Natural killer cell (primary cell): ENCODE results near the gene LMO7. TPM values are rescaled to one million over a fixed set of nuclear protein-coding genes. Genes with fewer than 3 reads are reported as not detected.

Source experiments
- ATAC-seq, 3 donors: fragments of 150-1000 bp in 2 of 3; fragments of 200-7000 bp in 1 of 3; cut with Tn5 transposase; 1 replicate in 1 of 3; 2 replicates in 2 of 3; pipeline ENCODE4 v1.10.0; 2021; ENCODE audit warnings: mild to moderate bottlenecking in 2 of 3, moderate library complexity in 2 of 3
- DNase-seq, 2 donors: peaks; one replicate each; pipeline versions ENCODE4 v3.0.0 to v3.0.0-alpha.2; 2013 to 2021; ENCODE audit warnings: mixed read lengths in 1 of 2
- H3K27ac ChIP-seq: one replicate; pipeline ENCODE4 v1.5.1; 2013; ENCODE audit warnings: mild to moderate bottlenecking, low read length
- H3K27me3 ChIP-seq: one replicate; pipeline ENCODE4 v1.6.1; 2013; ENCODE audit warnings: low read length; ENCODE audit not compliant: control insufficient read depth, insufficient read depth
- H3K36me3 ChIP-seq: one replicate; pipeline ENCODE4 v1.6.1; 2013; ENCODE audit warnings: low read length; ENCODE audit not compliant: control insufficient read depth, insufficient read depth
- H3K4me1 ChIP-seq: one replicate; pipeline ENCODE4 v1.6.1; 2013; ENCODE audit warnings: low read length; ENCODE audit not compliant: control insufficient read depth, insufficient read depth
- H3K4me3 ChIP-seq: one replicate; pipeline ENCODE4 v1.5.1; 2013; ENCODE audit warnings: low read length
- H3K9me3 ChIP-seq: one replicate; pipeline ENCODE4 v1.6.1; 2013; ENCODE audit warnings: low read length; ENCODE audit not compliant: control insufficient read depth, insufficient read depth
- H3K27ac Mint-ChIP-seq, 2 donors: one replicate each; pipeline ENCODE4 v1.8.0; 2022; ENCODE audit warnings: mild to moderate bottlenecking in 2 of 2, mixed read lengths in 2 of 2, moderate library complexity in 1 of 2
- H3K27me3 Mint-ChIP-seq, 2 donors: one replicate each; pipeline ENCODE4 v1.8.0; 2022; ENCODE audit warnings: low read depth in 2 of 2, mixed read lengths in 2 of 2
- H3K36me3 Mint-ChIP-seq: one replicate; pipeline ENCODE4 v1.8.0; 2022; ENCODE audit warnings: mixed read lengths
- H3K4me1 Mint-ChIP-seq, 2 donors: one replicate each; pipeline ENCODE4 v1.8.0; 2022; ENCODE audit warnings: mixed read lengths in 2 of 2
- H3K4me3 Mint-ChIP-seq: one replicate; pipeline ENCODE4 v1.8.0; 2022; ENCODE audit warnings: mild to moderate bottlenecking, moderate library complexity, mixed read lengths
- H3K9me3 Mint-ChIP-seq, 2 donors: one replicate each; pipeline ENCODE4 v1.8.0; 2022; ENCODE audit warnings: mixed read lengths in 2 of 2
- WGBS: methylation state at CpG from one replicate; pipeline ENCODE4 v1.1.7; 2013; ENCODE audit warnings: missing lambda C conversion rate; ENCODE audit not compliant: insufficient coverage; 5-methylcytosine and 5-hydroxymethylcytosine counted together
- intact Hi-C: fragments of 100-400 bp; cut with micrococcal nuclease; formaldehyde crosslinking; loops from one replicate; pipeline ENCODE4 v1.14.2; 2022
- total RNA-seq, 4 donors: library from RNA; stranded (reverse); fragments of 120-200 nt in 1 of 4; gene quantifications; one replicate each; pipeline versions ENCODE4 v1.2.3 to v1.2.4, GENCODE V29; 2013 to 2022
- TF ChIP-seq, protein P1 (sequence below): fragments of 200-600 bp; IDR thresholded peaks from one replicate; pipeline ENCODE4 v1.8.0; 2022; ENCODE audit warnings: antibody characterized with exemption

LMO7 gene
- total RNA-seq, 3 donors from 2014 or later (not counting 1 experiment from before 2014, with no cell fraction given), result 5.5 to 10.4 (median 7.9) TPM

DNA sequence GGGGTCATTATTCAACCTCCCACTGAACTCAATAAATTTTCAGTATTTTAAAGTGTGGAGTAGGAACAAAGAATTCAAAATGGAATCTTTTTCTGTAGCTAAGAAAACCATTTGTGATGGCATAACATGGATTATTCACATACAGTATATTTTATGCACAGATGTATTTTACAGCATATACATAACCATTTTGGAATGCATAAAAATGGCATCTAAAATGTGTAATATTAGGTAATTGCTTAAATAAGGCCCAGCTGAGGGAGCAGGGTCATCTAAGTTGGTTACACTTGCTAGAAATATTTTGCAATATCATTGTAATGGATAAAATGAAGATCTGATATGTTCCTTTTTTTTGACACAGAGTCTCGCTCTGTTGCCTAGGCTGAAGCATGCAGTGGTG, 146.9 kb downstream of the LMO7 start:
- TF ChIP-seq, protein P1, sequence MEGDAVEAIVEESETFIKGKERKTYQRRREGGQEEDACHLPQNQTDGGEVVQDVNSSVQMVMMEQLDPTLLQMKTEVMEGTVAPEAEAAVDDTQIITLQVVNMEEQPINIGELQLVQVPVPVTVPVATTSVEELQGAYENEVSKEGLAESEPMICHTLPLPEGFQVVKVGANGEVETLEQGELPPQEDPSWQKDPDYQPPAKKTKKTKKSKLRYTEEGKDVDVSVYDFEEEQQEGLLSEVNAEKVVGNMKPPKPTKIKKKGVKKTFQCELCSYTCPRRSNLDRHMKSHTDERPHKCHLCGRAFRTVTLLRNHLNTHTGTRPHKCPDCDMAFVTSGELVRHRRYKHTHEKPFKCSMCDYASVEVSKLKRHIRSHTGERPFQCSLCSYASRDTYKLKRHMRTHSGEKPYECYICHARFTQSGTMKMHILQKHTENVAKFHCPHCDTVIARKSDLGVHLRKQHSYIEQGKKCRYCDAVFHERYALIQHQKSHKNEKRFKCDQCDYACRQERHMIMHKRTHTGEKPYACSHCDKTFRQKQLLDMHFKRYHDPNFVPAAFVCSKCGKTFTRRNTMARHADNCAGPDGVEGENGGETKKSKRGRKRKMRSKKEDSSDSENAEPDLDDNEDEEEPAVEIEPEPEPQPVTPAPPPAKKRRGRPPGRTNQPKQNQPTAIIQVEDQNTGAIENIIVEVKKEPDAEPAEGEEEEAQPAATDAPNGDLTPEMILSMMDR, result no peak
- ATAC-seq (no peak), DNase-seq (no peak)
- Histone ChIP-seq H3K27me3 (no peaks in the 10 kb centered on the region), H3K4me3 (no peak overlapping the region), H3K36me3 (no peaks in the 10 kb centered on the region), H3K9me3 (peaks cover 3% of the 10 kb centered on the region), H3K27ac (no peak overlapping the region), H3K4me1 (no peaks in the 10 kb centered on the region)
- H3K9me3 Mint-ChIP-seq, result peaks cover 6 to 11% of the 10 kb centered on the region in 2 donors
- WGBS, result 50% methylated on average over 1 of the region's 1 CpG
- no peak overlapping the region for H3K27ac Mint-ChIP-seq
- H3K4me1 Mint-ChIP-seq, result no peaks in the 10 kb centered on the region
- peaks cover 11% of the 10 kb centered on the region for H3K36me3 Mint-ChIP-seq
- no peaks in the 10 kb centered on the region for H3K27me3 Mint-ChIP-seq
- intact Hi-C loops, result no loop called here
- no peak overlapping the region for H3K4me3 Mint-ChIP-seq

DNA sequence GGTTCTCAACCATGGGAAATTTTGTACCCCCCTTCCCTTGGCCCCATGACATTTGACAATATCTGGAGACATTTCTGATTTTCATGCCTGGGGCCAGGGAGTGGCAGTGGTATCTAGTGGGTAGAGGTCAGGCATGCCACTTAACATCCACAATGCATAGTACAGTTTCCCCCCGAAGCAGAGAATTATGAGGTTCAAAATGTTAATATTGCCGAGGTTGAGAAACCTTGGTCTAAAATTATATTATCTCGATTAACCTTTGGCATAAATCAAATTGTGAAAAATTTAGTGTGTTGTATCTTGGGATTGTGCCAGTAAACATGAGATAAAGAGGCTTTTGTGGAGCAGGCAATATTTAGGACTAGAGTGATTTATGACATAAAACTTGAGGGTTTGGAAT, 147.9 kb downstream of the LMO7 start:
- Mint-ChIP-seq H3K27me3 (no peaks in the 10 kb centered on the region), H3K4me1 (no peaks in the 10 kb centered on the region), H3K9me3 (peaks cover 6 to 11% of the 10 kb centered on the region in 2 donors), H3K36me3 (peaks cover 11% of the 10 kb centered on the region), H3K27ac (no peak overlapping the region), H3K4me3 (no peak overlapping the region)
- Histone ChIP-seq H3K4me1 (no peaks in the 10 kb centered on the region), H3K27me3 (no peaks in the 10 kb centered on the region), H3K27ac (no peak overlapping the region), H3K9me3 (peaks cover 3% of the 10 kb centered on the region), H3K4me3 (no peak overlapping the region), H3K36me3 (no peaks in the 10 kb centered on the region)
- WGBS, result 76% methylated on average over 3 of the region's 3 CpGs
- ATAC-seq (no peak), DNase-seq (no peak)
- TF ChIP-seq, protein P1, result no peak
- intact Hi-C loops, result no loop called here

DNA sequence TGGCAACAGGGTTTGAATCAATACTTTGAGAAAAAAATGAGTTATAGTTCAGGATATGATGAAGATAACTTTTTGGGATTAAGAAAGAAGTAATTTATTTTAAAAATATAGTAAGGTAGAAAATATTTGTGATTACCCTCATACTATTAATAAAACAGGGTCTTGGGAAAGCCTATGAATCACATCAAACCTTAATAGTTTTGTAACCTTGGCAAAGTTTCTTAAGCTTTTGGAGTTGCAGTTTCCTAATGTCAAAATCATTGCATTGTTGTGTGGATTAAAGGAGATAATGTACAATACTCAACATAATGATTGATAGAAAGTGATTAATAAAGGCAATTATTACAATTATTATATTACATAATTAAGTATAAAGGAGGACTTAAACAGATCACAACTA, 149.0 kb downstream of the LMO7 start:
- Mint-ChIP-seq H3K4me3 (no peak overlapping the region), H3K9me3 (peaks cover 2 to 3% of the 10 kb centered on the region in 2 donors), H3K27ac (no peak overlapping the region), H3K27me3 (no peaks in the 10 kb centered on the region), H3K36me3 (no peaks in the 10 kb centered on the region), H3K4me1 (no peaks in the 10 kb centered on the region)
- Histone ChIP-seq H3K27ac (no peak overlapping the region), H3K4me1 (no peaks in the 10 kb centered on the region), H3K4me3 (no peak overlapping the region), H3K9me3 (peaks cover 2% of the 10 kb centered on the region), H3K36me3 (no peaks in the 10 kb centered on the region), H3K27me3 (no peaks in the 10 kb centered on the region)
- ATAC-seq, result no peak
- DNase-seq, result no peak
- TF ChIP-seq, protein P1, result no peak
- intact Hi-C loops, result no loop called here

DNA sequence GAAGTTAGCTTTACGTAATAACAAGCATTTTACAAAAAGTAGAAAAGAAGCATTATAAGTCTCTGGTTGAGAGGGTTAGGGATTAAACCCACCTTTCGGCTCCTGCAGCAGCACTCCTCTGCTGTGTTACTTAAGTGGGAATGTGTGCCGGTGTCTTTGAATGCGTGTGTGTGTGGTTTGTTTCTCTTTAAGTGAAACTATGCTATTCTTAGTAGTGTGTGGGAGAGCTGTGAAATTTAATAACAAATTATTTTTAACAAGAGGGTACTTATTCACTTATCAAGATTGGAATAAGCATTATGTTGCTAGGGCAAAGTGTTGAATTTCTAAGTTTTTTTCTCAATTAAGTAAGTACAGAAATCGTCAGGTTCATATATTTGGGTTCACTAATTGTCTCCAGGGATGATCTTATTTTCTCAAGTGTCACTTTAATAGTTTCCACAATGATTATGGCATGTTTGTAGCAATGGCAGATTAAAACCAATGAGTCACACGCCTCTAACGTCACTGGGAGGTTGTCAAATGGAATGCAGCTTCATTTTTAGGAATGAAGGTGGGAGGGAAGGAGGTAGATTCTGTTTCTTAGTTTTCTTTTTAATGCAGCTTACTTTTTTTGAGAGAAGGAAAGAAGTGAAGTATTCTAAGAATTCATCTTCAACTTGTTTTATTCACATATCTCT, 151.3 kb downstream of the LMO7 start:
- no peak for ATAC-seq
- Mint-ChIP-seq H3K4me1 (no peaks in the 10 kb centered on the region), H3K4me3 (no peak overlapping the region), H3K36me3 (no peaks in the 10 kb centered on the region), H3K9me3 (no peaks in the 10 kb centered on the region), H3K27ac (no peak overlapping the region), H3K27me3 (no peaks in the 10 kb centered on the region)
- TF ChIP-seq, protein P1, result no peak
- Histone ChIP-seq H3K36me3 (no peaks in the 10 kb centered on the region), H3K27me3 (no peaks in the 10 kb centered on the region), H3K9me3 (no peaks in the 10 kb centered on the region), H3K27ac (no peak overlapping the region), H3K4me3 (no peak overlapping the region), H3K4me1 (no peaks in the 10 kb centered on the region)
- no peak for DNase-seq
- WGBS, result 86% methylated on average over 7 of the region's 7 CpGs
- intact Hi-C loops, result no loop called here
